Stimulated activated CD8-positive, alpha-beta memory T cell treated with anti-CD3 and anti-CD28 coated beads, Interleukin-4, amount 100 ng/mL, for 1 hour (primary cell): ENCODE results near the gene FAM149B1.

ENCODE experiments used
- DNase-seq, 2 donors: peaks; one replicate each; pipeline ENCODE4 v3.0.0-alpha.2; 2020; ENCODE audit warnings: low read depth in 2 of 2, low spot score in 1 of 2

Gene FAM149B1

DNA sequence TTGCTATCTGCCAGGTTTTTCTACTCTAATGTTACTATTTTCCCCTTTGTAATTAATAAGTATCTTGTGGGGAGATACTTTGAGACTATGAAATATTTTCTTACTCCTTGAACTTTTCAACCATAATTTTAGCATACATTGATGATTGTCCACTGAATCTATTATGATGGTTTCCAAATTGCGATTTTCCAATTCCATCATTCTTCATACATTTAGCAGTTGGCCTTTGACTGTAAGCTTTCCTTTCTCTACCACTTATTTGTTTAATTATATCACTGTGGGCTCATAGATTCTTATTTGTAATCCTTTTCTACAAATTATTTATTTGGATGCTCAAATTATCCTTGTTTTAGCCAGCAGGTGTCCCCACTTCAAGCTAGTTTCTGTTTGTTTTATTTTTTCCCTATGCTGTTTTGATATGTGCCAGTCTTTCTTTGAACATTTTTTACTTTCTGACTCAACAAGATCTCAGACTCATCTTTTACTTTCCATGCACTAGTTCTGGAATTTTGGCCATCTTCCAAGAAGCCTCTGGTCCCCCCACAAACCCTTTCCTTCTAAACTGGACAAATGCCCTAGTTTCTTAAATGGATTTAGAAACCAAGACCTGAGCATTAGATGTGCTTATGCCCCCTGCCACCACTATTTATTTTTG lies 95.9 kb downstream of the FAM149B1 start:
- no peak for DNase-seq

DNA sequence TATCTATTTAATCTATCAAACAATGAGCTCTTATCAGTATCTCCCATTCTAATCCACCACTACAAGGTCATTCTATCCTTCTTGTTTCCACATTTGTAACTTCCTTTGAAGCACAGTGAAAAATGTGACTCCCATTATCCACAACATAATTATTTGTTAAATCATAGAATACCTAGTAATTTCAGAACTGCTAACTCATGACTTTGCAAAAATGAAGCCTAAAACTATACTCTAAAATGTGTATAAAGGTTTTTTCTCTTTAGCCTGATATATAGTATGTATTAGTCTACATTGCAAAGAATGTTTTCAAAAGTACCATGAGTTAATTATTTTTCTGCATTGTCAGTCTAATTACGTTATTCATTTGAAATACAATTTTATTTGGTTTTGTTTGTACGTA lies 96.5 kb downstream of the FAM149B1 start:
- no peak for DNase-seq

DNA sequence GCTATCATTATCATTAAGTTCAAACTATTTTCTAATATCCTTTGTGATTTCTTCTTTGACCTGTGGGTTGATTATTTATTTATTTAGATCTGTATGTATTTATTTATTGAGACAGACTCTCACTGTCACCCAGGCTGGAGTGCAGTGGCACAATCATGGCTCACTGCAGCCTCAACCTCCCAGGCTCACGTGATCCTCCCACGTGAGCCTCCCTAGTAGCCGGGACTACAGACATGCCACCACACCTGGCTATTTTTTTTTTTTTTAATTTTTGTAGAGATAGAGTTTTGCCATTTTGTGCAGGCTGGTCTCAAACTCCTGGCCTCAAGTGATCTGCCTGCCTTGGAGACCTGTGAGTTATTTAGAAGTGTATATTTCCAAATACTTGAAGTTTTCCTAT lies 113.2 kb downstream of the FAM149B1 start:
- no peak for DNase-seq

DNA sequence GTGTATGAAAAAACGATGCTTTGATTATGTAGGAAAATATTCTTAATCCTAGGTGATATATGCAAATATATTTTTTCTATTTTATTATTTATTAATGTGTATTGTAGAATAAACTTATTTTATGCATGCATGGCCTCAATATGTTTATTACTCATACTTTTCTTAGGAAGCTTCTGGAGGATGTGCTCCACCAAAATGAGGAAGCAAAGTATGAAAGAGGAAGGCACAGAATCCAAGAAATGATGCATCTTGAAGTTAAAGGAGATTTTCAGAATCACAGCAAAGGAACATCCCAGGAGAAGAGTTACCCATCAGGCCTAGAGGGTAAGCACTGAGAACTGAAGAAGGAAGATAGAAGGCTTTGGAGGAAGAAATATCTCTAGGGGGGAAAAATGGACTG lies 119.5 kb downstream of the FAM149B1 start:
- no peak for DNase-seq

DNA sequence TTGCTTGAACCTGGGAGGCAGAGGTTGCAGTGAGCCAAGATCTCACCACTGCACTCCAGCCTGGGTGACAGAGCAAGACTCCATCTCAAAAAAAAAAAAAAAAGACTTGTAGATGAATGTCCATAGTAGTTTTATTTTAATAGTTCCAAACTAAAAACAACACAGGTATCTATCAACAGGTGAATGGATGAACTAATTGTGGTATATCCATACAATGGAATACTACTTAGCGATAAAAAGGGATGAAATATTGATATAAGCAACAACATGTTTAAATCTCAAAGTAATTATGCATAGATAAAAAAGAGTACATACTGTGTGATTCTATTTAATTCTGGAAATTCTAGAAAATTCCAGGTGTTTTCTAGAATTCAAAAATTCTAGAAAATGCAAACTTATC lies 122.0 kb downstream of the FAM149B1 start:
- no peak for DNase-seq

DNA sequence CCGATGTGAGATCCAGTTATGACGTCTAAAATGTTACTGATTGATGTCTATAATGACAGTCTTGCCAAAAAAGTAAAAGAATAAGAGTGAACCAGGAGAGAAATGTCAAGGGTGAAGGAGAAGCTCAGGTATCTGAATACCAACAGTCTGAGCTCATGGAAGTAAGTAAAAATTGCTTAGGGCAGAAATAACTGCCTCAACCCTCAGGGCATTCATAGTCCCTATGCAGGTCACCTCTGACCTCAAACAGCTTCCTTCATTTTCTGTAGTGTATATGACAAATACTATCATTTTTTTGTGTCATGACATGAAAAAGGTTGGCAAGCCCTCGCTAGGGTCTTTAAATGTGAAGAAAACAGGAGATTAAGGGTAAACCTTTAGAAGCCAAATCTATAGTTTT lies 125.5 kb downstream of the FAM149B1 start:
- no peak for DNase-seq
